ENCODE data around the gene CD24. TPM values are rescaled to one million over a fixed set of nuclear protein-coding genes. Genes with fewer than 3 reads are reported as not detected.
A peak's percentile ranks its signal among the peaks of the same experiment; 100 is the strongest.
"Not testable (repeated sequence)": the region's sequence is repeated elsewhere in the genome, so short reads cannot be mapped to it uniquely, and the experiment has no call there.

CD24 gene
- polyA plus RNA-seq, 1 experiment, result 0.07 TPM

- no peaks in the 10 kb centered on the region for H3K36me3 ChIP-seq (ENCODE audit: control insufficient read depth, insufficient read depth, low read length)
- CTCF ChIA-PET, result no interaction called here
- DNase-seq (ENCODE audit: low read depth), result no peak
- no peak overlapping the region for H3K4me3 ChIP-seq (ENCODE audit: low read depth, low read length)
- no peak for TF ChIP-seq CTCF (IDR thresholded peaks at IDR 0.05; ENCODE audit: insufficient read depth, low read depth, low read length)
- POLR2A ChIA-PET, result no interaction called here
- H3K27me3 ChIP-seq (ENCODE audit: control insufficient read depth, insufficient read depth, low read length), result no peaks in the 10 kb centered on the region
Observed at GRCh38 chr6:107009499-107009898, 35.0 kb upstream of the CD24 start.

GRCh38 chr6:106997392-106998158 lies 23.0 kb upstream of the CD24 start:
- POLR2A ChIA-PET, result no interaction called here
- CTCF ChIA-PET, result interaction anchor here (0.5 to 2.3 kb wide), 21 partner anchors 9 to 1986 kb away, joined by 3 to 10 read pairs (median 4); no protein-coding TSS in a partner anchor
- Histone ChIP-seq H3K36me3 (ENCODE audit: control insufficient read depth, insufficient read depth, low read length) (no peaks in the 10 kb centered on the region), H3K27me3 (ENCODE audit: control insufficient read depth, insufficient read depth, low read length) (0 out of 2 replicates have a peak, but pooled peaks cover 2% of the 10 kb centered on the region), H3K4me3 (ENCODE audit: low read depth, low read length) (no peak overlapping the region)
- TF ChIP-seq CTCF (IDR thresholded peaks at IDR 0.05; ENCODE audit: insufficient read depth, low read depth, low read length), result peak; percentile 86
- DNase-seq (ENCODE audit: low read depth), result no peak

- CTCF ChIA-PET, result interaction anchor here (0.7 kb wide), 1 partner anchor 551 kb away, joined by 4 read pairs; no protein-coding TSS in a partner anchor
- no peaks in the 10 kb centered on the region for H3K36me3 ChIP-seq (ENCODE audit: control insufficient read depth, insufficient read depth, low read length)
- no peaks in the 10 kb centered on the region for H3K27me3 ChIP-seq (ENCODE audit: control insufficient read depth, insufficient read depth, low read length)
- TF ChIP-seq CTCF (IDR thresholded peaks at IDR 0.05; ENCODE audit: insufficient read depth, low read depth, low read length), result no peak
- POLR2A ChIA-PET, result no interaction called here
- H3K4me3 ChIP-seq (ENCODE audit: low read depth, low read length), result no peak overlapping the region
- no peak for DNase-seq (ENCODE audit: low read depth)
Observed at GRCh38 chr6:106995640-106996039, 21.1 kb upstream of the CD24 start.

GRCh38 chr6:106989737-106990136 lies 15.2 kb upstream of the CD24 start:
- H3K4me3 ChIP-seq (ENCODE audit: low read depth, low read length); H3K27me3 ChIP-seq (ENCODE audit: control insufficient read depth, insufficient read depth, low read length); DNase-seq (ENCODE audit: low read depth); H3K36me3 ChIP-seq (ENCODE audit: control insufficient read depth, insufficient read depth, low read length); POLR2A ChIA-PET: not testable (repeated sequence)
- CTCF ChIA-PET, result interaction anchor here (1.6 kb wide), 2 partner anchors 8 to 10 kb away, joined by 5 read pairs; no protein-coding TSS in a partner anchor

GRCh38 chr6:106988664-106989063 lies 14.1 kb upstream of the CD24 start:
- H3K27me3 ChIP-seq (ENCODE audit: control insufficient read depth, insufficient read depth, low read length), result 0 out of 2 replicates have a peak, but pooled peaks cover 2% of the 10 kb centered on the region
- TF ChIP-seq CTCF (IDR thresholded peaks at IDR 0.05; ENCODE audit: insufficient read depth, low read depth, low read length), result no peak
- H3K36me3 ChIP-seq (ENCODE audit: control insufficient read depth, insufficient read depth, low read length), result no peaks in the 10 kb centered on the region
- CTCF ChIA-PET, result interaction anchor here (1.6 kb wide), 1 partner anchor 9 kb away, joined by 5 read pairs; no protein-coding TSS in a partner anchor
- POLR2A ChIA-PET, result no interaction called here
- no peak for DNase-seq (ENCODE audit: low read depth)
- no peak overlapping the region for H3K4me3 ChIP-seq (ENCODE audit: low read depth, low read length)
